GM10266 (cell line): ENCODE data around the gene APOBEC3H.

Experiments
- DNase-seq: peaks from one replicate; pipeline ENCODE4 v3.0.0; 2012; ENCODE audit errors: extremely low spot score
- CTCF ChIP-seq: IDR thresholded peaks from 2 replicates; pipeline ENCODE4 v1.5.1; 2012; ENCODE audit warnings: mild to moderate bottlenecking, low read depth; ENCODE audit not compliant: control insufficient read depth, insufficient read depth; ENCODE audit errors: missing control alignments

Gene APOBEC3H

GRCh38 chr22:39115570-39115969, 18.5 kb downstream of the APOBEC3H start:
- TF ChIP-seq CTCF = no peak
- no peak for DNase-seq

GRCh38 chr22:39115977-39116621, 19.1 kb downstream of the APOBEC3H start:
- no peak for DNase-seq
- TF ChIP-seq CTCF = no peak

- peak; percentile 75 for DNase-seq
- peak; percentile 59 for TF ChIP-seq CTCF
These were observed 20.6 kb downstream of the APOBEC3H start for GRCh38 chr22:39117585-39118191.

- DNase-seq = no peak
- no peak for TF ChIP-seq CTCF
These were observed 23.9 kb downstream of the APOBEC3H start for GRCh38 chr22:39120983-39121382.

- no peak for DNase-seq
- no peak for TF ChIP-seq CTCF
These were observed 25.9 kb downstream of the APOBEC3H start for GRCh38 chr22:39122772-39123470.

GRCh38 chr22:39123751-39124581, 26.9 kb downstream of the APOBEC3H start:
- peak; percentile 4 for DNase-seq
- no peak for TF ChIP-seq CTCF
